H9 (cell line): Measurements from ENCODE around the gene RGSL1. TPM values are rescaled to one million over a fixed set of nuclear protein-coding genes. Genes with fewer than 3 reads are reported as not detected.

Source experiments
- DNase-seq: peaks from one replicate; pipeline ENCODE4 v3.0.0-alpha.2; 2017
- H2AFZ ChIP-seq: one replicate; pipeline ENCODE4 v1.6.1; 2013; ENCODE audit warnings: mild to moderate bottlenecking, low read length, control low read depth, moderate library complexity
- H2AK5ac ChIP-seq: 2 replicates; pipeline ENCODE4 v1.6.1; 2013; ENCODE audit warnings: low read length, control low read depth, mixed read lengths; ENCODE audit not compliant: insufficient read length
- H2BK120ac ChIP-seq: one replicate; pipeline ENCODE4 v1.6.1; 2013; ENCODE audit warnings: low read depth, mild to moderate bottlenecking, low read length, control low read depth, inconsistent platforms; ENCODE audit not compliant: poor library complexity, severe bottlenecking
- H2BK12ac ChIP-seq: 2 replicates; pipeline ENCODE4 v1.6.1; 2013; ENCODE audit warnings: low read length, control low read depth, mixed read lengths, low read depth; ENCODE audit not compliant: insufficient read length
- H2BK15ac ChIP-seq: 2 replicates; pipeline ENCODE4 v1.6.1; 2013; ENCODE audit warnings: low read depth, low read length, control low read depth
- H2BK20ac ChIP-seq: one replicate; pipeline ENCODE4 v1.6.1; 2013; ENCODE audit warnings: low read depth, mild to moderate bottlenecking, low read length, control low read depth, inconsistent platforms; ENCODE audit not compliant: poor library complexity, severe bottlenecking
- H2BK5ac ChIP-seq: 2 replicates; pipeline ENCODE4 v1.6.1; 2013; ENCODE audit warnings: low read length, control low read depth, mixed read lengths; ENCODE audit not compliant: insufficient read length
- H3K14ac ChIP-seq: 2 replicates; pipeline ENCODE4 v1.6.1; 2013; ENCODE audit warnings: low read length, control low read depth; ENCODE audit not compliant: insufficient read depth
- H3K18ac ChIP-seq: 2 replicates; pipeline ENCODE4 v1.6.1; 2013; ENCODE audit warnings: low read depth, mild to moderate bottlenecking, mixed read lengths, low read length, control low read depth; ENCODE audit not compliant: insufficient read length
- H3K23ac ChIP-seq: 2 replicates; pipeline ENCODE4 v1.6.1; 2013; ENCODE audit warnings: low read length, control low read depth, mixed read lengths, low read depth; ENCODE audit not compliant: insufficient read length
- H3K23me2 ChIP-seq: 2 replicates; pipeline ENCODE4 v1.6.1; 2013; ENCODE audit warnings: low read depth, mild to moderate bottlenecking, mixed read lengths, low read length, control low read depth; ENCODE audit not compliant: insufficient read length, poor library complexity, severe bottlenecking
- H3K27ac ChIP-seq: 2 replicates; pipeline ENCODE4 v1.5.1; 2013; ENCODE audit warnings: low read length, control low read depth, mixed read lengths, low read depth; ENCODE audit not compliant: insufficient read length
- H3K27me3 ChIP-seq: 2 replicates; pipeline ENCODE4 v1.6.1; 2013; ENCODE audit warnings: low read length, control low read depth, inconsistent platforms; ENCODE audit not compliant: insufficient read depth
- H3K4ac ChIP-seq: 2 replicates; pipeline ENCODE4 v1.6.1; 2013; ENCODE audit warnings: low read depth, mild to moderate bottlenecking, control low read depth, inconsistent platforms, low read length, moderate library complexity
- H3K4me1 ChIP-seq: 2 replicates; pipeline ENCODE4 v1.6.1; 2013; ENCODE audit warnings: low read length, control low read depth, inconsistent platforms; ENCODE audit not compliant: insufficient read depth
- H3K4me2 ChIP-seq: 2 replicates; pipeline ENCODE4 v1.6.1; 2013; ENCODE audit warnings: low read length, control low read depth, mixed read lengths; ENCODE audit not compliant: insufficient read length, insufficient read depth
- H3K56ac ChIP-seq: 2 replicates; pipeline ENCODE4 v1.6.1; 2013; ENCODE audit warnings: low read depth, mild to moderate bottlenecking, mixed read lengths, low read length, control low read depth; ENCODE audit not compliant: insufficient read length
- H3K79me1 ChIP-seq: 2 replicates; pipeline ENCODE4 v1.6.1; 2013; ENCODE audit warnings: low read depth, mild to moderate bottlenecking, moderate library complexity, low read length, control low read depth, inconsistent platforms; ENCODE audit not compliant: insufficient read depth, poor library complexity, severe bottlenecking
- H3K79me2 ChIP-seq: 2 replicates; pipeline ENCODE4 v1.6.1; 2013; ENCODE audit warnings: low read length, control low read depth, inconsistent platforms; ENCODE audit not compliant: insufficient read depth
- H3K9ac ChIP-seq: 2 replicates; pipeline ENCODE4 v1.6.1; 2013; ENCODE audit warnings: low read length, control low read depth, mixed read lengths; ENCODE audit not compliant: insufficient read length; ENCODE audit errors: extremely low read depth
- H3K9me3 ChIP-seq: one replicate; pipeline ENCODE4 v1.6.1; 2013; ENCODE audit warnings: low read depth, low read length, inconsistent platforms; ENCODE audit not compliant: control insufficient read depth
- H3T11ph ChIP-seq: one replicate; pipeline ENCODE4 v1.6.1; 2013; ENCODE audit warnings: mild to moderate bottlenecking, low read length, control low read depth, inconsistent platforms
- H4K20me1 ChIP-seq: one replicate; pipeline ENCODE4 v1.6.1; 2013; ENCODE audit not compliant: control insufficient read depth, insufficient read length, insufficient read depth
- H4K5ac ChIP-seq: 2 replicates; pipeline ENCODE4 v1.6.1; 2013; ENCODE audit warnings: low read depth, mild to moderate bottlenecking, mixed read lengths, low read length, control low read depth; ENCODE audit not compliant: insufficient read length
- H4K8ac ChIP-seq: replicated peaks from 2 replicates; pipeline ENCODE4 v1.6.1; 2013; ENCODE audit warnings: low read length, control low read depth, mixed read lengths, low read depth; ENCODE audit not compliant: insufficient read length
- H4K91ac ChIP-seq: 2 replicates; pipeline ENCODE4 v1.6.1; 2013; ENCODE audit warnings: low read depth, mild to moderate bottlenecking, moderate library complexity, mixed read lengths, low read length, control low read depth; ENCODE audit not compliant: insufficient read length
- H3K27ac Mint-ChIP-seq, 3 experiments: 2 replicates in 2 of 3; 3 replicates in 1 of 3; pipeline ENCODE4 v1.8.0; 2020 to 2021; ENCODE audit warnings: mixed read lengths in 3 of 3, mild to moderate bottlenecking in 1 of 3, moderate library complexity in 1 of 3
- H3K27me3 Mint-ChIP-seq: 2 replicates; pipeline ENCODE4 v1.8.0; 2021; ENCODE audit warnings: low read depth, mild to moderate bottlenecking, moderate library complexity, mixed read lengths
- H3K36me3 Mint-ChIP-seq, 3 experiments: 2 replicates in 2 of 3; 3 replicates in 1 of 3; pipeline ENCODE4 v1.8.0; 2020 to 2021; ENCODE audit warnings: low read depth in 3 of 3, mixed read lengths in 3 of 3; ENCODE audit not compliant: insufficient read depth in 1 of 3
- H3K4me1 Mint-ChIP-seq, 2 experiments: 2 replicates each; pipeline ENCODE4 v1.8.0; 2020; ENCODE audit warnings: mixed read lengths in 2 of 2
- H3K4me3 Mint-ChIP-seq, 2 experiments: 2 replicates in 1 of 2; 3 replicates in 1 of 2; pipeline ENCODE4 v1.8.0; 2020 to 2021; ENCODE audit warnings: mild to moderate bottlenecking in 2 of 2, mixed read lengths in 2 of 2, moderate library complexity in 1 of 2
- H3K9me3 Mint-ChIP-seq, 2 experiments: 2 replicates in 1 of 2; 3 replicates in 1 of 2; pipeline ENCODE4 v1.8.0; 2020; ENCODE audit warnings: mild to moderate bottlenecking in 2 of 2, mixed read lengths in 2 of 2, moderate library complexity in 1 of 2
- WGBS: extraction: QIAGEN DNeasy Blood & Tissue Kit; methylation state at CpG from one replicate; pipeline ENCODE4 v1.1.7; 2013; ENCODE audit warnings: missing lambda C conversion rate, low lambda C conversion rate, mixed read lengths; ENCODE audit not compliant: insufficient read length; ENCODE audit errors: extremely low coverage; 5-methylcytosine and 5-hydroxymethylcytosine counted together
- total RNA-seq: library from RNA; stranded (reverse); gene quantifications from 2 replicates; pipeline ENCODE4 v1.2.1, GENCODE V29; 2021
- TF ChIP-seq, protein P1 (sequence below): fragments of 200-600 bp; sonication (generic); conservative IDR thresholded peaks from 3 replicates; pipeline ENCODE4 v1.8.0; 2021; ENCODE audit warnings: antibody characterized with exemption, mild to moderate bottlenecking

The RGSL1 gene
- total RNA-seq, 1 experiment from 2014 or later: not detected

- peaks cover 2 to 7% (median 4%) of the 10 kb centered on the region in 3 experiments; a peak in 4 of 7 replicates for H3K36me3 Mint-ChIP-seq
- no peak overlapping the region for H3K27ac ChIP-seq
- no peaks in the 10 kb centered on the region for H3K9me3 ChIP-seq
- no peak overlapping the region for H3K4me3 Mint-ChIP-seq
- H3K27ac Mint-ChIP-seq: no peak overlapping the region
- H3K14ac ChIP-seq: no peak overlapping the region
- no peak overlapping the region for H3T11ph ChIP-seq
- H3K9me3 Mint-ChIP-seq: peaks cover 20 to 29% of the 10 kb centered on the region in 2 experiments
- no peaks in the 10 kb centered on the region for H3K79me2 ChIP-seq
- no peak overlapping the region for H3K56ac ChIP-seq
- no peaks in the 10 kb centered on the region for H3K27me3 ChIP-seq
- no peak overlapping the region for H2BK120ac ChIP-seq
- no peaks in the 10 kb centered on the region for H3K27me3 Mint-ChIP-seq
- WGBS: no CpG with 5 or more reads among the region's 17 CpGs
- H4K91ac ChIP-seq: no peak overlapping the region
- H4K8ac ChIP-seq: no peak overlapping the region
- no peaks in the 10 kb centered on the region for H3K4me1 ChIP-seq
- no peak overlapping the region for H3K4ac ChIP-seq
- H3K9ac ChIP-seq: no peak overlapping the region
- no peak overlapping the region for H2AK5ac ChIP-seq
- H2BK20ac ChIP-seq: no peak overlapping the region
- H3K23me2 ChIP-seq: no peaks in the 10 kb centered on the region
- H3K79me1 ChIP-seq: no peaks in the 10 kb centered on the region
- no peak for DNase-seq
- no peaks in the 10 kb centered on the region for H4K20me1 ChIP-seq
- H2AFZ ChIP-seq: no peak overlapping the region
- H3K4me1 Mint-ChIP-seq: no peaks in the 10 kb centered on the region
- TF ChIP-seq, protein P1, sequence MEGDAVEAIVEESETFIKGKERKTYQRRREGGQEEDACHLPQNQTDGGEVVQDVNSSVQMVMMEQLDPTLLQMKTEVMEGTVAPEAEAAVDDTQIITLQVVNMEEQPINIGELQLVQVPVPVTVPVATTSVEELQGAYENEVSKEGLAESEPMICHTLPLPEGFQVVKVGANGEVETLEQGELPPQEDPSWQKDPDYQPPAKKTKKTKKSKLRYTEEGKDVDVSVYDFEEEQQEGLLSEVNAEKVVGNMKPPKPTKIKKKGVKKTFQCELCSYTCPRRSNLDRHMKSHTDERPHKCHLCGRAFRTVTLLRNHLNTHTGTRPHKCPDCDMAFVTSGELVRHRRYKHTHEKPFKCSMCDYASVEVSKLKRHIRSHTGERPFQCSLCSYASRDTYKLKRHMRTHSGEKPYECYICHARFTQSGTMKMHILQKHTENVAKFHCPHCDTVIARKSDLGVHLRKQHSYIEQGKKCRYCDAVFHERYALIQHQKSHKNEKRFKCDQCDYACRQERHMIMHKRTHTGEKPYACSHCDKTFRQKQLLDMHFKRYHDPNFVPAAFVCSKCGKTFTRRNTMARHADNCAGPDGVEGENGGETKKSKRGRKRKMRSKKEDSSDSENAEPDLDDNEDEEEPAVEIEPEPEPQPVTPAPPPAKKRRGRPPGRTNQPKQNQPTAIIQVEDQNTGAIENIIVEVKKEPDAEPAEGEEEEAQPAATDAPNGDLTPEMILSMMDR: no peak
- no peak overlapping the region for H3K18ac ChIP-seq
- H3K4me2 ChIP-seq: no peak overlapping the region
- no peak overlapping the region for H4K5ac ChIP-seq
- H2BK15ac ChIP-seq: no peak overlapping the region
- no peak overlapping the region for H3K23ac ChIP-seq
- H2BK5ac ChIP-seq: no peak overlapping the region
- no peak overlapping the region for H2BK12ac ChIP-seq
These were observed 65.6 kb downstream of the RGSL1 start for GRCh38 chr1:182515556-182515955.
